NCI-H2081 treated with DMSO at 0.1 percent for 48 hours (cell line): ENCODE data around the gene JHY.
A peak's percentile ranks its signal among the peaks of the same experiment; 100 is the strongest.

Source experiments
- DNase-seq: peaks from one replicate; lab custom pipeline; 2025; lab: John Stamatoyannopoulos, UW

Gene JHY

DNA sequence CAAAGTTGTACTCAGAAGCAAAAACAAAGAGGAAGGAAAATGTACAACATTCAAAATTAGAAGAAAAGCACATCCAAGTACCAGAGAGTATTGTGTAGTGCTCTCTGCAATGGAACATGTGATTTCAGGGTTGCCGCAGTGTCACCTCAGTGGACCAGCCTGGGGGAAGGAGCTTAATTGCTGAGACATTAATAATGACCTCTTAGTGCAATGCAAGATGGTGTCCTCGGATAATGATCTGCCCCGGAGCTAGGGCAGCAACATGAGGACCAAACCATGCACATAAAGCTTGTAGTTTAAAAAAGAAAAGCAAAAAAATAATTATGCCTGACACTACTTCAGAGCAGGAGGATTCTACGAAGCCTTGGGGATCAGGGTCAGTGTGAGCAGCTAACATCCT lies 11.3 kb upstream of the JHY start:
- DNase-seq = no peak

GRCh38 chr11:122872046-122872445 lies 10.5 kb upstream of the JHY start:
- no peak for DNase-seq

GRCh38 chr11:122874991-122875390 lies 7.6 kb upstream of the JHY start:
- DNase-seq = no peak

GRCh38 chr11:122877732-122878131 lies 4.8 kb upstream of the JHY start:
- DNase-seq = no peak

DNA sequence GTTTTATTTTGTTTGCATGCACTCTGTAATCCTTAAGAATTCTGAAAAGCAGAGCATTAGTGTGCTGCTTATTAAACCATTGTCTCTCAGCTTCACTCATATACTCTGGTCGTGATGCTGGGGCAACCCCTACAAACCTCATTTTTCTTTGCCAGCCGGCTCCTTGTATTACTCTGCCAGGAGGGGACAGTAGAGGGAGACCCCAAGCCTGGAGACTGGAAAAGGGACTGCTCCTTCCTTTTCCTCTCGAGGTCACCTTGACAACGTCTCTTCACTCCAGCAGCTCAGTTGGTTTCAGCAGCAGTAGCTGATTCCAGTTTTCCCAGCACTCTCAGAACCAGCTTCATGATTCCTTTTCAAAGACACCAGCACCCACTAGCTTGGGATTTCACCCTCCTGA lies 2.8 kb upstream of the JHY start:
- no peak for DNase-seq

DNA sequence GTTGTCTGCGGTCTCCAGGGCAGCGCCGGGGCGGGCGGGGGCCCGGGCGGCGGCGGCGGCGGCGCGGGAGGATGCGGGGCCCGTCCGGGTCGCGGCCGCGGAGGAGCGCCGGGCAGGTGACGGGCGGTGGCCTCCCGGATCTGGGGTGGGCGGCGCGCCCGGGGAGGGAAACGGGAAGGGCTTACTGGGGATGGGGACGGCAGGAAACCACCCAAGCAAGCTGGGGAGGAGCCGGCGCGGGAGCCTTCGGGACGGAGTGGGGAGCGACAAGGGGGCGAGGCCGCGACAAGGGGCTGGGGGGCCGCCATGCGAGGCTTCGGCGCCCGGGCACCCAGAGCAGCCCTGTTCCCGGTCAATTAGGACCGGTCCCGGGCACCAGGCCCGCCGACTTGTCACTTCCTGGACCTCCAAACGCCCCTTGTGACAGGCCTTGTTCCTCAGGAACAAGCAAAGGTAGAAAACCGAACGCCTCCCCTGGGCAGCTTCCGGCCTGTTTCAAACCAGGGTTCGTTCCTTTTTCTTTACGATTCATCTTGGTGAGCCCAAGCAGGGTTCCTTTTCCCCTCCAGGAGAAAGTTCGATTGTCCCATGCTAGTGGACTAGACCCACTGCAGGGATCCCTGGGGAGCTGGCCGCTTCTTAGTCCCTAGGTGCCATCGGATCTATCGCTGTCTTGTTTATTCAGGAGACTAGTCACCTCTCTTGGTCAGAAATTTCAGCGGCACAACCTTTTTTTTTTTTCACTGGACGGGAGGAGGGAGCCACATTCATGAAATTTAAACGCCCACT lies 492 bp downstream of the JHY start:
- no peak for DNase-seq

DNA sequence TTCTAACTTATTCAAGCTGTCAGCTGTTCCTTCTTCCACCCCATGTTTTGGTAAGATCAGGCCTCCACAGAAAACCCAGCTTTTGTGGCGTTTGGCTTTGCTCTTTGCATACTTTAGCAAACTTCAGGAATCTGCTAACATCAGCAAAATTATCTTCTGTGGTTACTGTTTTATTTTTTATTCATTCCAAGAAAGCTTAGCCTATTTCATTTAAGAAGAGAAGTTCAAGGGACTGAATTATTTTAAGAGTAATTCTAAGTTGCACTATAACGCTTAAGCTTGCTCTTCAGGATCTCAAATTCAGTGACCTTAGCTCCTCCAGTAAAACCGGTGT lies 1.1 kb downstream of the JHY start:
- DNase-seq = no peak

GRCh38 chr11:122888162-122888561 lies 5.6 kb downstream of the JHY start:
- DNase-seq = no peak

GRCh38 chr11:122893131-122893530 lies 10.6 kb downstream of the JHY start:
- no peak for DNase-seq

DNA sequence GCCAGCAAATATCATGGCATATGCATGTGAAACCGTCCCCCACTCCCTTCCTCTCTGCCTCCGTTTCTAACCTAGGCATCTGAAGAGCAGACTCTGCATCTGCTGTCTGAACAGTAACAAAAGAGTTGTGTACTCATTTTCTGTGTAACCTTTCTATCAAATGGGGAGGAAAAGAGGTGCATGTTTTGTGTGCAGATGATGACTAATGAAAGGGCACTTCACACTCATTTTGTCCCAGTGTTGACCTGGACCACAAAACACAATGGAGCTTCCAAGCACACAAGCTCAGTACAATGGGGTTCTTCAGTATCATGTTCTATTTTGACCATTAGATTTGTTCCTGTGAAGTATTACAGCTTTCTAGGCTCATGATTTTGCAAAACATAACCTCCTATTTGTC lies 13.0 kb downstream of the JHY start:
- peak; percentile 97 for DNase-seq

GRCh38 chr11:122897606-122898210 lies 15.1 kb downstream of the JHY start:
- DNase-seq = no peak

- DNase-seq = no peak
Observed at GRCh38 chr11:122898799-122899198, 16.2 kb downstream of the JHY start.

DNA sequence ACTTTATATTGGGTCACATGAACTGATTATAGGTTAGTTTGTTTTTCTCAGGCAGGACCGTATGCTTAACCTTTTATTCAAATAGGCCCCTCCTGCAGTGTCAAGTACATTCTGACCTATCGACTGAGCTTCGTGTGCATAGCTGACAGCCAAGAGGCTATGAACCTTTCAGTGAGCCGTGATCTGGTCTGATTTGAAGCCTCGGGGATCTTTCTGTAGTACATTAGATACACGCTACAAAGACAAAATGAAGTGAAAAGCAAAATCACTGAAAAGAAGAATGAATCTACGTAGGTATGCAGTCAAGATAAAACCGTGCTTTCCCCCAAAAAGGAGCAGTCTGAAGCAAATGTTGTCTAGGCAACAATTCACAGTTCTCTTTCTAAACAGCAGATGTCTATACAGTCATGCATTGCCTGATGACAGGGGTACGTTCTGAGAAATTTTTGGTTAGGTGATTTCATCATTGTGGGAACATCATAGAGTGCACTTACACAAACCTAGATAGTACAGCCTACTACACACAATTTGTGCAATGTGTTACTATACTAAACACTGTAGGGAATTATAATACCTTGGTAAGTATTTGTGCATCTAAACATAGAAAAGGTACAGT lies 18.1 kb downstream of the JHY start:
- no peak for DNase-seq

GRCh38 chr11:122902951-122903350 lies 20.4 kb downstream of the JHY start:
- DNase-seq = no peak

DNA sequence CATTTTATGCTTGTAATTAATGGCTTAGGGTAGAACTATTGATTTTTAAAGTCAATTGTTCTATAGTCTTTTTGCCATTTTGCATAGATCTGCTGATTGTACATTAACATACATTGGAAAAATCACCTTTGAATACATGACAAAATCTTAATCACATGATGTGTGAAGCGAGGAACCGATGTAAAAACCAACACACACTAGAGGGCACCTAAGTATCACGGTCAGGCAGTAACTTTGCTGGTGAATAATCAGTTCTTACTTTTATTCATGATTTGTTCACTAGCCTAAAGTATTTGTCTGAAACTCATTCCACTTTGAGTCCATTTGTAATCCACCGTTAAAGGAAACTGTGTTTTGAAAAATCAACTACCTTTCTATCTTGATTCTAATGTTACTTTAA lies 28.2 kb downstream of the JHY start:
- DNase-seq = no peak

DNA sequence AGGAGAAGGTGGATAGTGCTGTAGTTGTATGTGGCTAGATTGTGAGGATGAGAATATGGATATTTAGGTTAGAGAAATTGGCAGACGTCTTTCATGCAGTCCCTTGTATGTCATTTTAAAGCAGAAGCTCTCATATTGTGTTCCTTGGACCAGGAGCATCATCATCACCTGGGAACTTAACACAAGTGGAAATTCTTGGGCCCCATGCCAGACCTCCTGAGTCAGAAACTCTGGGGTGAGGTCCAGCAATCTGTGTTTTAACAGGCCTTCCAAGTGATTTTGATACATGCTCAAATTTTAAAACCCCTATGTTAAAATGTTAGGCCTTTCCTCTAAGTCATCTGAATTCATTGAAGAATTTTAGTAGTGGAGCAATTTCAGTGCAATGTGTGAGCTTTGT lies 34.8 kb downstream of the JHY start:
- no peak for DNase-seq

DNA sequence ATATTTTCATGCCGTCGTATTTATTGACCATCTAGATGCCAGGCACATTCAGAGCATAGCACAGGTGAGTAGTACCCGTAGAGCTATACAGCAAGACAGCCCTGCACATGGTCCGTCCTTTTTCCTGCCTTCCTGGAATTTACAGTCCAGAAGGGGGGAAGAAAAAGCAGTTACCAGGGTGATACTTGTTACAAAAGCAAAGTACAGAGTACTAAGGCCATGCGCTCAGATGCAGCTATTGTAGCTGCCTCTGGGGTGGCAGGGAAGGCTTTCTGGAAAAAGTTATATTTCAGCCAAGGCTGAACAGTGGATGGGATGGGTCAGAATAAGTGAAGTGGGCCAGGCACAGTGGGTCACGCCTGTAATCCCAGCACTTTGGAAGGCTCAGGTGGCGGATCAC lies 36.2 kb downstream of the JHY start:
- DNase-seq = no peak

GRCh38 chr11:122920579-122920978 lies 38.0 kb downstream of the JHY start:
- peak; percentile 57 for DNase-seq

DNA sequence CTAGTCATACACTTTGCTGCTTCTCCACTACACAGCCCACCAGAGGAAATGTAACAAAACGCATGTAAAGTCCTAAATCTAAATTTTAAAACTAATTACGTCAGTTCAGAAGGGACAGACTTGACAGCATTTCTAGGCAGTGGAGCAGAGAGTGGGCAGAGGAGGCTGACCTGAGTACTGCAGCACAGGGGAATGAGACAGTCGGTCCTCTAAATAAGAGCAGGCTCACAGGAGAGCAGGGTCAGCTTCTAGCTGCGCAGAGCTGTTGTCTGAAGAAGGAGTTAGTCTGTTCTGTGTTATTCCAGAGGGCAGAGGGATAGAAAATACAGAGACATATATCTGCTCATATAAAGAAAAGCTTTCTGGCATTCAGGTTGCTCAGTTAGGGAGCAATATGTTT lies 40.3 kb downstream of the JHY start:
- no peak for DNase-seq

DNA sequence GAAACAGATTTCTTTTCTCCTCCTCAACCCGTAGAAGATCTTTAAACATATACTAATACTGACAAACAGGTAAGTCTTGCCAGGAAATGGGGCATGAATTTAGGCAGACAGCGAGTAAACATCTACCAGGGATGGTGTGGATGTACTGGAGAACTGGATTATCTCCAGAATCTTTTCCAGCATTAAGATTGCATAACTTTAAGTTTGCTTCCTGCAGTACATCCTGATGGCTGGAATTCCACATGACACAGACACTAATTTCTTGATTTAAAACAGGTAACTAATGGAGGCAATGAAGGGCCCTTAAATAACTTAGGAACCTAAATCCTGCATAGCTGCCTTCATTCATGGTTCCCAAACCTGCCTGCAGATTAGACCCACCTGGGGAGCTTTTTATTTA lies 40.7 kb downstream of the JHY start:
- no peak for DNase-seq

DNA sequence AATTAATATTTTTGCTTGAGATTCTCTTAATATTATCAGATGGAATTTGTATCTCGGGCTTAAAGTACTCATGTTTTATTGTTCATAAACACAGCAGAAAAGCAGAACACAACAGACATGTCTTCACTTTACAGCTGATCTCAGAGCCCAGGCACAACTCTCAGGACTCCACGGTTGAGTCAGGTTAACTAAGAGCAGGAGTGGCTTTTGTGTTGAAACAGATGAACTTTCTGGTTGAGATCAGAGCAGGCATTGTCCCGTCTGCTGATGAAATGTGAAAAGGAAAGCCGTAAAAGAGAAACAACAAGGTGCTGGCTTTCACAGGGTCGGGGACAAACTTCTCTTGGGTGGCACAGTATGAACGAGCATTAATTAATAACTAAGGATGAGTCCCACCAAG lies 49.0 kb downstream of the JHY start:
- DNase-seq = no peak

GRCh38 chr11:122933416-122933815 lies 50.9 kb downstream of the JHY start:
- DNase-seq = no peak

DNA sequence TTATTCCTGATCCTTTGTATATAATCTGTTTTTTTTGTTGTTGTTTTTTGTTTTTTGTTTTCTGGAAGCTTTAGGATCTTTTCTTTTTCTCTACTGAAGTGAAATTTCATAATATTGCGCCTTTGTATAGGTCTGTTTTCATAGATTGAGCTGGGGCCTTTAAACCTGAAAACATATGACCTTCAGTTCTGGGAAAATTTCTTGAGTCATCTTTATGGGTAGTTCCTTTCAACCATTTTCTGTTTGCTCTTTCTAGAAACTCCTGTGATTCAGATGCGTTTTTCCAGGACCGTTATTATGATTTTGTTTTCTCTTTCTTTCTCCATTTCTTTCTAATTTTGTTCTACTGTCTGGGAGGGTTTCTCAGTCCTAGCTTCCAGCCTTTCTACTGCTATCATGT lies 55.4 kb downstream of the JHY start:
- no peak for DNase-seq

DNA sequence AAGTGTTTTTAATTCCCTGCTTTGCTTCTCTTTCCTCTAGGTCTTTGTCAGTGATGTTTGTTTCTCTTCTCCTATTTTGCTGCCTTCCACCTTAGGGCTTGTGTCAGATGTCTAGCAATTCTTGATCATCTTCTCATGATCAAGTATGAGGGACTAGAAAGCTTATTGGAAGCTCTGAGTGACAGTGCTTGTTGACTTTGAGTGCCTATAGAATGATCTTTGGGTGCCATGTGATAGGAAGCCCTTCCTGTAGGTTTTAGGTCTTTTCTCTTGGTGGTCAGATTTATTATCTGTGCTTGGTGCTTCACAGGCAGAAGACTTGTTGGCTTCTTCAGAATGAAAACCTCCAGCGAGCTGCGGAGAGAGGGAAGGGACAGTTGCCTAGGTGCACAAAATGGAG lies 56.0 kb downstream of the JHY start:
- DNase-seq = no peak
